Loucy (cell line): Measurements from ENCODE around the gene GTF2A1.
"Not testable (repeated sequence)": the region's sequence is repeated elsewhere in the genome, so short reads cannot be mapped to it uniquely, and the experiment has no call there.

Experiments used
- H2AFZ ChIP-seq: fragments of 200-600 bp; sonication (generic); 2 replicates; pipeline ENCODE4 v1.6.0; 2016; ENCODE audit warnings: antibody characterized with exemption, mild to moderate bottlenecking, low read length, moderate library complexity
- H3F3A ChIP-seq: fragments of 200-600 bp; 2 replicates; pipeline ENCODE4 v1.6.0; 2016; ENCODE audit warnings: antibody characterized with exemption, low read depth, mild to moderate bottlenecking
- H3K27me3 ChIP-seq: fragments of 200-600 bp; sonication (generic); 2 replicates; pipeline ENCODE4 v1.6.1; 2014; ENCODE audit warnings: low read length, mild to moderate bottlenecking; ENCODE audit not compliant: insufficient read depth, poor library complexity, severe bottlenecking
- H3K36me3 ChIP-seq: fragments of 200-600 bp; sonication (generic); 2 replicates; pipeline ENCODE4 v1.6.1; 2016; ENCODE audit warnings: low read length; ENCODE audit not compliant: insufficient read depth
- H3K4me1 ChIP-seq: fragments of 200-600 bp; sonication (generic); 2 replicates; pipeline ENCODE4 v1.5.1; 2014; ENCODE audit warnings: low read length, mild to moderate bottlenecking; ENCODE audit not compliant: insufficient read depth, poor library complexity, severe bottlenecking
- H3K4me2 ChIP-seq: fragments of 200-600 bp; sonication (generic); 2 replicates; pipeline ENCODE4 v1.6.0; 2014; ENCODE audit warnings: antibody characterized with exemption, low read length, low read depth, mild to moderate bottlenecking; ENCODE audit not compliant: poor library complexity, severe bottlenecking
- H3K4me3 ChIP-seq: fragments of 200-600 bp; sonication (generic); 2 replicates; pipeline ENCODE4 v1.5.1; 2014; ENCODE audit warnings: low read length, mild to moderate bottlenecking, mixed read lengths; ENCODE audit not compliant: poor library complexity, severe bottlenecking
- H3K79me2 ChIP-seq: fragments of 200-600 bp; sonication (generic); 2 replicates; pipeline ENCODE4 v1.6.1; 2014; ENCODE audit warnings: low read length; ENCODE audit not compliant: insufficient read depth
- H3K9ac ChIP-seq: fragments of 200-600 bp; sonication (generic); 2 replicates; pipeline ENCODE4 v1.6.0; 2014; ENCODE audit warnings: mild to moderate bottlenecking, low read depth, low read length, moderate library complexity; ENCODE audit not compliant: poor library complexity, severe bottlenecking
- H3K9me2 ChIP-seq: fragments of 200-600 bp; sonication (generic); replicated peaks from 2 replicates; pipeline ENCODE4 v1.6.1; 2016; ENCODE audit warnings: low read depth, low read length, mixed read lengths
- H3K9me3 ChIP-seq: fragments of 200-600 bp; sonication (generic); 2 replicates; pipeline ENCODE4 v1.6.1; 2014; ENCODE audit warnings: mild to moderate bottlenecking, antibody characterized with exemption, low read length, low read depth; ENCODE audit not compliant: insufficient read depth
- H4K20me1 ChIP-seq: fragments of 200-600 bp; sonication (generic); 2 replicates; pipeline ENCODE4 v1.6.0; 2014; ENCODE audit warnings: antibody characterized with exemption, low read length, mild to moderate bottlenecking; ENCODE audit not compliant: insufficient read depth, poor library complexity, severe bottlenecking
- CTCF ChIP-seq: fragments of 200-600 bp; sonication (generic); conservative IDR thresholded peaks from 2 replicates; pipeline ENCODE4 v1.5.1; 2014; ENCODE audit warnings: mild to moderate bottlenecking, antibody characterized with exemption, low read length
- EZH2phosphoT487 ChIP-seq: fragments of 200-600 bp; IDR thresholded peaks from 2 replicates; pipeline ENCODE4 v1.6.1; 2018; ENCODE audit warnings: antibody characterized with exemption, mild to moderate bottlenecking, moderate library complexity, borderline replicate concordance

GTF2A1 gene

GRCh38 chr14:81233615-81234014, 12.9 kb upstream of the GTF2A1 start:
- Histone ChIP-seq H4K20me1 (no peaks in the 10 kb centered on the region), H3K36me3 (no peaks in the 10 kb centered on the region), H2AFZ (no peak overlapping the region), H3K4me2 (no peak overlapping the region), H3K4me3 (no peak overlapping the region), H3K27me3 (no peaks in the 10 kb centered on the region), H3F3A (no peaks in the 10 kb centered on the region), H3K9me3 (no peaks in the 10 kb centered on the region), H3K79me2 (no peaks in the 10 kb centered on the region), H3K4me1 (no peaks in the 10 kb centered on the region), H3K9me2 (no peaks in the 10 kb centered on the region), H3K9ac (no peak overlapping the region)
- no peak for TF ChIP-seq EZH2phosphoT487
- no peak for TF ChIP-seq CTCF

GRCh38 chr14:81231540-81231939, 10.8 kb upstream of the GTF2A1 start:
- Histone ChIP-seq H4K20me1 (no peaks in the 10 kb centered on the region), H3K9me3 (no peaks in the 10 kb centered on the region), H3F3A (no peaks in the 10 kb centered on the region), H3K9ac (no peak overlapping the region), H3K79me2 (no peaks in the 10 kb centered on the region), H3K36me3 (no peaks in the 10 kb centered on the region), H2AFZ (no peak overlapping the region), H3K4me1 (no peaks in the 10 kb centered on the region), H3K27me3 (no peaks in the 10 kb centered on the region), H3K9me2 (no peaks in the 10 kb centered on the region), H3K4me2 (no peak overlapping the region), H3K4me3 (no peak overlapping the region)
- TF ChIP-seq CTCF (no peak), EZH2phosphoT487 (no peak)

GRCh38 chr14:81224222-81224621, 3.5 kb upstream of the GTF2A1 start:
- no peak overlapping the region for H3K9ac ChIP-seq
- H2AFZ ChIP-seq: no peak overlapping the region
- H3K36me3 ChIP-seq: no peaks in the 10 kb centered on the region
- H3K4me2 ChIP-seq: no peak overlapping the region
- TF ChIP-seq CTCF (no peak), EZH2phosphoT487 (no peak)
- H3K4me3 ChIP-seq: no peak overlapping the region
- peaks cover 9% of the 10 kb centered on the region for H3K27me3 ChIP-seq
- peaks cover 12% of the 10 kb centered on the region for H3K79me2 ChIP-seq
- H3K9me3 ChIP-seq: no peaks in the 10 kb centered on the region
- peaks cover 10% of the 10 kb centered on the region for H3F3A ChIP-seq
- peaks cover 11% of the 10 kb centered on the region for H3K4me1 ChIP-seq
- no peaks in the 10 kb centered on the region for H4K20me1 ChIP-seq
- H3K9me2 ChIP-seq: no peaks in the 10 kb centered on the region

- H3K9ac ChIP-seq, H3K9me3 ChIP-seq, H3K4me2 ChIP-seq, H3K4me3 ChIP-seq, H3F3A ChIP-seq, H3K27me3 ChIP-seq, H4K20me1 ChIP-seq, H3K36me3 ChIP-seq, H2AFZ ChIP-seq, H3K9me2 ChIP-seq: not testable (repeated sequence)
- Histone ChIP-seq H3K79me2 (peaks cover 16% of the 10 kb centered on the region), H3K4me1 (peaks cover 13% of the 10 kb centered on the region)
These were observed 3.0 kb upstream of the GTF2A1 start for GRCh38 chr14:81223788-81224187.
